Gastroesophageal sphincter (tissue), 3 donors: Measurements from ENCODE around the gene APBB1.

Experiments
- EP300 ChIP-seq: sonication (generic); formaldehyde crosslinking; IDR thresholded peaks from one replicate; pipeline ENCODE4 v1.6.1; 2017; ENCODE audit warnings: antibody characterized with exemption, mild to moderate bottlenecking
- POLR2A ChIP-seq, 2 donors: fragments of 450-650 bp; IDR thresholded peaks; one replicate each; pipeline ENCODE4 v1.6.1; 2017; ENCODE audit warnings: antibody characterized with exemption in 2 of 2, mild to moderate bottlenecking in 2 of 2, moderate library complexity in 1 of 2
- TF ChIP-seq, protein P1 (sequence below), 4 experiments: fragments of 200-600 bp in 2 of 4; fragments of 450-650 bp in 2 of 4; sonication (generic) in 1 of 4; IDR thresholded peaks; one replicate each; pipeline ENCODE4 v1.5.1; 2017 to 2019; ENCODE audit warnings: antibody characterized with exemption in 4 of 4, mild to moderate bottlenecking in 2 of 4, moderate library complexity in 2 of 4

DNA sequence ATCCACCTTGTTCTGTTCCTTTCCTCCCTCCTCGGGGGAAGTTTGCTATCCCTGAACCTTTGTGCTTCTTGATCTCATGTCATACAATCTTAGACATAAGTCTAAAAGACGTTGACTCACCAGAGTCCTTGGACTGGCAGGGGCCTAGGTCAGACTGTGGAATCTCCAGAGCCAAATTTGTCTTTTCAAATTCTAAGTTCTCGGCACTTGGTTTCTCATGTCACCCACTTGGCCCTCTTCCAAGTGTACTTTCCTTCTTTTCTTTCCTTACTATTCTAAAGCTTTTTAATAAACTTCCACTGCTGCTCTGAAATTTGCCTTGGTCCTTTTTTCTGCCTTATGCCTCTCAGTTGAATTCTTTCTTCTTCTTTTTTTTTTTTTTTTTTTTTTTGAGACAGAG is 58.7 kb downstream of the APBB1 start:
- TF ChIP-seq, protein P1, sequence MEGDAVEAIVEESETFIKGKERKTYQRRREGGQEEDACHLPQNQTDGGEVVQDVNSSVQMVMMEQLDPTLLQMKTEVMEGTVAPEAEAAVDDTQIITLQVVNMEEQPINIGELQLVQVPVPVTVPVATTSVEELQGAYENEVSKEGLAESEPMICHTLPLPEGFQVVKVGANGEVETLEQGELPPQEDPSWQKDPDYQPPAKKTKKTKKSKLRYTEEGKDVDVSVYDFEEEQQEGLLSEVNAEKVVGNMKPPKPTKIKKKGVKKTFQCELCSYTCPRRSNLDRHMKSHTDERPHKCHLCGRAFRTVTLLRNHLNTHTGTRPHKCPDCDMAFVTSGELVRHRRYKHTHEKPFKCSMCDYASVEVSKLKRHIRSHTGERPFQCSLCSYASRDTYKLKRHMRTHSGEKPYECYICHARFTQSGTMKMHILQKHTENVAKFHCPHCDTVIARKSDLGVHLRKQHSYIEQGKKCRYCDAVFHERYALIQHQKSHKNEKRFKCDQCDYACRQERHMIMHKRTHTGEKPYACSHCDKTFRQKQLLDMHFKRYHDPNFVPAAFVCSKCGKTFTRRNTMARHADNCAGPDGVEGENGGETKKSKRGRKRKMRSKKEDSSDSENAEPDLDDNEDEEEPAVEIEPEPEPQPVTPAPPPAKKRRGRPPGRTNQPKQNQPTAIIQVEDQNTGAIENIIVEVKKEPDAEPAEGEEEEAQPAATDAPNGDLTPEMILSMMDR (IDR thresholded peaks at IDR 0.05) = no peak
- TF ChIP-seq POLR2A (IDR thresholded peaks at IDR 0.05) (no peak), EP300 (no peak)
